SK-MEL-5 (cell line): ENCODE measurements around the gene CACNA1B. TPM values are rescaled to one million over a fixed set of nuclear protein-coding genes. Genes with fewer than 3 reads are reported as not detected.
"Not testable (repeated sequence)": the region's sequence is repeated elsewhere in the genome, so short reads cannot be mapped to it uniquely, and the experiment has no call there.

ENCODE experiments used
- DNase-seq: peaks from one replicate; pipeline ENCODE4 v3.0.0-alpha.2; 2016; ENCODE audit warnings: low read depth, low spot score
- in situ Hi-C: cut with HindIII; loops from 2 replicates; pipeline ENCODE4 v1.10.0; 2016; ENCODE audit warnings: low sequenced_read_pairs, high pct_unique_total_duplicates, low pct_unique_long_range_greater_than_20kb
- polyA plus RNA-seq, 2 experiments: library from polyadenylated mRNA; depleted of rRNA; stranded (reverse); fragments of >200 nt; gene quantifications; 2 replicates each; pipeline ENCODE4 v1.2.3, GENCODE V29; 2015
- total RNA-seq: library from RNA; depleted of rRNA; stranded (reverse); fragments of >200 nt; shearing (Covaris generic); gene quantifications from 2 replicates; pipeline ENCODE4 v1.2.3, GENCODE V29; 2014; rRNA removed

The CACNA1B gene
- 0.11 TPM in 2 replicates for total RNA-seq
- polyA plus RNA-seq (2015; cell fraction: cytosol; rRNA removed): 0.37 and 4.1 TPM in 2 replicates
- polyA plus RNA-seq (2015; cell fraction: nucleus; rRNA removed): 0.37 and 0.85 TPM in 2 replicates

DNA sequence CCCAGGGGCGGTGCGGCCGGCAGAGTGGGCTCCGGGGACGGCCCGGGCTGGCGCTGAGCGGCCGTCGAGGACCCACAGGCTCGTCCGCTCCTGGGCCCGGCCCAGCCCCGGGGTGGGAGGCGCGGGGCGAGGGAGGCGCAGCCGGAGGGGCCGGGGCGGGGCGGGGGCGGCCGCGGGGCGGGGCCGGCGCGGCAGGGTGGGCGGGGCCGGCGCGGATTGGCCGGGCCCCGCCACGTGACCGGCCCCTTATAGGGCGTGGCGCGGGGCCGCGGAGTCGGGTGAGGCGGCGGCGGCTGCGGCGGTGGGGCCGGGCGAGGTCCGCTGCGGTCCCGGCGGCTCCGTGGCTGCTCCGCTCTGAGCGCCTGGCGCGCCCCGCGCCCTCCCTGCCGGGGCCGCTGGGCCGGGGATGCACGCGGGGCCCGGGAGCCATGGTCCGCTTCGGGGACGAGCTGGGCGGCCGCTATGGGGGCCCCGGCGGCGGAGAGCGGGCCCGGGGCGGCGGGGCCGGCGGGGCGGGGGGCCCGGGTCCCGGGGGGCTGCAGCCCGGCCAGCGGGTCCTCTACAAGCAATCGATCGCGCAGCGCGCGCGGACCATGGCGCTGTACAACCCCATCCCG lies at the start of gene CACNA1B:
Gene CACNA1B, plus strand, starts transcription at position 277 of the 617 bp plus-strand sequence. Its CDS starts 152 bp downstream, at position 429.
- in situ Hi-C loops: not testable (repeated sequence)
- peak; percentile 18 for DNase-seq

DNA sequence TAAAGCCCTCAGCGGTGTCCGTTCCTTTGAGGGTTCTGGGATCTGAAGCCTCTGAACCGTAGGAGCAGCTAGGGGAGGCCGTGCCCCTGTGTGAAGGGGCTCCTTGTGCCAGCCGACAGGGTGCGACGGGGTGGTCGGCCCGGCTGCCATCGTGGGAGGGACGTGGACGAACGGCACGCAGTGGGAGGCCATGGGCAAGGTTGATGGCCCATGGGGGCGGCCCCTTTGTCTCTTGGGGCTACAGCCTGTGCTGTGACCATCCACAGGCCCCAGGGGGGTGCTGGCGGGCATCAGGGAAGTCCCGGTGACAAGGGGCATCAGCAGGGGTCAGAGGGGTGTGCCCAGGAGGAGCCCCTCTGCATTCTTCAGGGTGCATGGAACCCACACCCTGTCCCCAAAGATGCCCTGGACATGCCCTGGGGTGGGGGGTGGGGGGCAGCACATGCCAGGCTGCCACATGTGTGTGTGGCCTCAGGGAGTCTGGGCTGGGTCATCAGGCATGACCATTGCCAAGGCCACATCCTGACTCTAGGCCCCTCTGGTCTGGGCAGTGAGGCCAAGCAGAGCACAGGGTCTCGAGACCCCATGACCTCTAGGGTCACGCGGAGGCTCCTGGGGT lies 49.6 kb upstream of the CACNA1B start:
- no peak for DNase-seq
- in situ Hi-C loops: no loop called here

DNA sequence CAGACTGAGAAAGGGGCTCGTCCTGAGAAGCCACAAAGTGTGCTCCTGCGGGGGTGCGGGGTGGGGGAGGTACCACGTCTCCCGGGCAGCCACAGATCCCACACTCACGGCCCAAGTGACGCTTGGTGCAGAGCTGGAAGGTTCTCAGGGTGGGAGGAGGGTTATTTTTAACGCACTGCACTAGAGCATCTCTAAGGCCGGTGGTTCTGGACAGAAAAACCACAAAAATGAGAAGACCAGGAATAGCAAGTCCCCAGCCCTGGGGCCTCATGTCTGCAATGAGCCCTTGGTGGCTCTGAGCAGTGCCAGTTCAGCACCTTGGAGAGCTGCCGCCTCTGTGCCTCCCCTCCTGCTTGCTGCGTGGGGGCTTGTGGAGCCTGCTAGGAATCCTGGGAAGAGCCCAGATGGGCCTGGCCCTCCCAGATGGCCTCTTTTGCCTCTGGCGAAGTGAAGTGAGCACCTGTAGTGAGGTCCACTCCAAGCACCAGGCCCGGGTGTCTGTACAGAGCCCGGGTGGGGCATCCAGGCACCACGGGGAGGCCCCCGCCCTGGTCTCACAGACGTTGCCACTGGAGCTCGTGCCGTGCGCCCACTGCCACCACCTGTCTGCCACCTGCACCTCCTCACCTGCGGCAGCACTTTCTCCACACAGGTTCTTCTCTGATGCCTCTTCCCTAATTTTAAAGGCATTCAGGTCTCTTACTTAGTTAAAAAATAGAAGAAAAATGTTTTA lies 48.9 kb upstream of the CACNA1B start:
- in situ Hi-C loops: no loop called here
- no peak for DNase-seq

DNA sequence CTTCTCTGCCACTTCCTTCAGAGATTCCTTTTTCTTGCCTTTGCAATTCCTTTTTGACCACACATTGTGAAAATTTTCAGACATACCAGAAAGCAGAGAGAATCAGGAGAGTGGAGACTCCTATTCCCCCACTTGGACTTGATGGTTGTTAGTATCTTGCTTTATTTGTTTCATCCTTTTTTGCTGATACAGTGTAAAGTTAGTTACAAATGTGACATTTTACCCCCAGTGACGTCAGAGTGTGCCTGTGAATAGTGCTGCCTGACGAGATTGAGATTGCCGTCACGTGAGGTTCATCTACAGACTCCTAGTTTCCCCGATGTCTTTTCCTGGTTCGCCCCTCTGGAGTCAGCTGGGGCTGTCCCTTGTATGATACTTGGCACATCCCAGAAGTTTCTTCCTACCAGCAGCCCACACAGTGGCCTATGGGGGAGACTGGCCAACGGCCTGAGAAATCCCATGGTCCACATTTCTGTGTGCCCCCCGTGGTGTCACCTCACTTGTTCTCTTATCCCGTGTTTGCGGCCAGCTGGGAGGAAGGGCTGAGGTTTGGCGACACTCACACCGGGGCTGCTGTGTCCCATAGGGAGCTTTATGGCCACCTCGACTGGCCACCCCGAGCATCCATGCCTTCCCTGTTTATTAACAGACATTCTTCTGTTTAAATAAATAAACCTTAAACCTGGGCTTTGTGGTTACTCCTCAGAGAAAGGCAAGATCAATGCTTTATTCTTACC lies 48.2 kb upstream of the CACNA1B start:
- DNase-seq: no peak
- in situ Hi-C loops: no loop called here

DNA sequence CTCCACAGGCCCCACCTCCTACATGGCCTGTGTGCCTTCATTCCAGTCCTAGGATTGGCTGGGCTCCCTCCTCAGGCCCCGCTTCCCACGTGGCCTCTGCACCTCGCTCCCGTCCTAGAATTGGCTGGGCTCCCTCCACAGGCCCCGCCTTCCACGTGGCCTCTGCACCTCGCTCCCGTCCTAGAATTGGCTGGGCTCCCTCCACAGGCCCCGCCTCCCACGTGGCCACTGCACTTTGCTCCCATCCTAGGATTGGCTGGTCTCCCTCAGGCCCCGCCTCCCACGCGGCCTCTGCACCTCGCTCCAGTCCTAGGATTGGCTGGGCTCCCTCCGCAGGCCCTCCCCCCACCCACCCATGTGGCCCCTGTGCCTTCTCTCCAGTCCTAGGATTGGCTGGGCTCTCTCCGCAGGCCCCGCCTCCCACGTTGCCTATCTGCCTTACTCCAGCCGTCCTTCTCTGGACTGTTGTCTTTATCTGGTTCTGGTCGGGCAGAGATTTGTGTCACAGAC lies 45.3 kb upstream of the CACNA1B start:
- in situ Hi-C loops: no loop called here

DNA sequence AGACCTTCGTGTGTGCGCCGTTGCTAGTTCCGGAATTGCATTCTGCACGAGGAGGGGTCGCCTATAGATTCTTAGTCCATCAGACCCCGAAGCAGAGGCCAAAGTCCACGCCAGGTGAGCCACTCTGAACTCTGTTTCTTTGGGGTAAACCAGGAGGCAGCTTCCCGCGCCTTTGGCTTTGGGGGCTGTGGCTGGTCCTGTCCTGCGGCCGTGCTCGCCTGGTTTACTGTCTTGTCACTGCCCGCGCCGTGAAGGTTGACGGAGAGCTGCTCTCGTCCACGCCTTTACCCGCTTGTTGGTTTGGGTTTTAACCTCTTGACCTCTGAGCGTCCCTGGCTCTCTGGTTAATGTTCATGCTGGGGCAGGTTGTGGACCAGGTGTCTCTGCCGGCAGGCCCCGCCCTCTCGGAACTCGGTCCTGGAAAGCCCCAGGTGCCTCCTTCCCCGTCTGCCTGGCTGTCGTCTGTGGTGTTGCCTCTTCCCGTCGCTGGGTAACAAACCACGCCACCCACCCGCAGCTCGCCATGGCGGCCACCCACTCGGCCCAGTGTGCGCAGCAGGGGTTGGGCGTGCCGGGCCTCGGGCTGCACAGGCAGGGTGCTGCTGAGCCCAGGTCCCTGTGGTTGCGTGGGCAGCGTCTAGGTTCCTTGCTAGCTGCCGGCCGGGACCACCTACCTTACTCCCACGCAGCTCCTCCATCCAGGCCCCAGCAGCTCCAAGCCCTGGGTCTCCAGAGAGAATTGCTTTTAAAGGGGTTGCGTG lies 44.6 kb upstream of the CACNA1B start:
- in situ Hi-C loops: no loop called here
- DNase-seq: no peak

More for the DNA sequence above, 45.3 kb upstream of the CACNA1B start:
- DNase-seq: no peak

DNA sequence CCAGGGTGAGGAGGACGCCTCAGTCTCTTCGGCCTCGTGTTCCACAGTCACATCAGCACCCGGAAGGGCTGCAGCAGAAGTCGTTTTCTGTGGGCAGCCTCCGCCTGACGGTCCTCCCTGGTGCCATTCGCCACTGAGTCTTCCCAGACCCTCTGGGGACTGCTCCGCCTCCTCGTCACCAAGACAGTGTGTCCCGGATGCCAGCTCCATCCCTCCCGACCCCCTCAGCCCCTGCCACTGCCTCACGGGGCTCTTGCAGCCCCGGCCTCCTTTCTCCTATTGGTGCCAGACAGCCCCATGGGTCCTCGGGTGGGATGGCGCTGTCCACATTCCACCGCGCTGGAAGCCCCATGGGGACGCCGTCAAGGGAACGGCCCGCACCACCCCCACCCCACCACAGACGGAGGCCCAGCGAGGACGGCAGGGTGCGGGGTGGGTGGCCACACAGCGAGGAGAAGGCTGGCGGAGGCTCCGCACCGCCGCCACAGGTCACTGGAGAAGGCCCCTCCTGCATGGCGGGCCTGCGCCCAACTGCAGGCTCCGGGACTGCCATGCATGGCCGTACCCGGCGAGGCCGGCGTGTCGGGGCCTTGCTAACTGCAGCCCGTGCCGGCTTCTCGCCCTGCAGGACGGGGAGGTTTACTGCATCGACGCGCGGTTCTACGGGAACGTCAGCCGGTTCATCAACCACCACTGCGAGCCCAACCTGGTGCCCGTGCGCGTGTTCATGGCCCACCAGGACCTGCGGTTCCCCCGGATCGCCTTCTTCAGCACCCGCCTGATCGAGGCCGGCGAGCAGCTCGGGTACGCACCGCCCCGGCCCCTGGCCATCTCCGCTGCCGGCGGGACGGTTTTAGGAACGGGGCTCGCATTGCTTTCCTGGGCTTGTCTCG lies 43.6 kb upstream of the CACNA1B start:
- in situ Hi-C loops: no loop called here
- no peak for DNase-seq

DNA sequence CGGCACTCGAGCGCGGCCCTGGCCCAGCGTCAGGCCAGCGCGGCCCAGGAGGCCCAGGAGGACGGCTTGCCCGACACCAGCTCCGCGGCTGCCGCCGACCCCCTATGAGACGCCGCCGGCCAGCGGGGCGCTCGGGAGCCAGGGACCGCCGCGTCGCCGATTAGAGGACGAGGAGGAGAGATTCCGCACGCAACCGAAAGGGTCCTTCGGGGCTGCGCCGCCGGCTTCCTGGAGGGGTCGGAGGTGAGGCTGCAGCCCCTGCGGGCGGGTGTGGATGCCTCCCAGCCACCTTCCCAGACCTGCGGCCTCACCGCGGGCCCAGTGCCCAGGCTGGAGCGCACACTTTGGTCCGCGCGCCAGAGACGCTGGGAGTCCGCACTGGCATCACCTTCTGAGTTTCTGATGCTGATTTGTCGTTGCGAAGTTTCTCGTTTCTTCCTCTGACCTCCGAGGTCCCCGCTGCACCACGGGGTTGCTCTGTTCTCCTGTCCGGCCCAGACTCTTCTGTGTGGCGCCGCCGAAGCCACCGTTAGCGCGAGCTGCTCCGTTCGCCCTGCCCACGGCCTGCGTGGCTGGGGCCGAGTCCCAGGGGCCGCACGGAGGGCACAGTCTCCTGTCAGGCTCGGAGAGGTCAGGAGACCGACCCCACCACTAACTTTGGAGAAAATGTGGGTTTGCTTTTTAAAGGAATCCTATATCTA lies 42.6 kb upstream of the CACNA1B start:
- in situ Hi-C loops: no loop called here
- no peak for DNase-seq

DNA sequence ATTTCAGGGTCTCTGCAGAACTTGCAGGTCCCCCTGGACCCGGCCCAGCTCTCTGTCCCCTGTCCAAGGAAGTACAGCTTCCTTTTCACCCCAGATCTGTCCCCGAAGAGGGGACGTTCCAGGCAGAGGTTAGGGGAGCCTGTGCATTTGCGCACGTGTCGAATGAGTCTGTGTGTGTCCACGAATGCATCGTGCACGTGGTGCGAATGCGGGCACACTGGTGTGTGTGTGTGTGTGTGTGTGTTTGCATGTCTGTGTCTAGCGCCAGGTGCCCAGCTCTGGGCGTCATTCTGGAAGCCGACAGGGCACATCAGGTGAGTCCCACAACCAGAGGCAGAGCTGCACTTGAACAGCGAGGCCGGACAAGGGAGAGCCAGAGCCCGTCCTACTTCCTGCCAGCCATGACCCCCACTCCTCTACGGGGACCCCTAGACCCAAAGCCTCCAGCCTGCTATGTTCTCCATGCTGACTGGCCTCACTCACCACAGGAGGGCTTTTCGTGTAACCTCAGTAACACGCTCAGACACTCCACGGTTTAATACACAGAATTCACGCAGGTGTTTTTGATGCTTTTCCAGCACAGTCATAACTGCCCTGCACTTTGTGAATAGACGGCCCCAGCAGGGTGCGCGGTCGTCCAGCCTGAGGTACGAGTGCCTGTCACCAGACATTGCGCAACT lies 41.3 kb upstream of the CACNA1B start:
- in situ Hi-C loops: no loop called here
- no peak for DNase-seq

DNA sequence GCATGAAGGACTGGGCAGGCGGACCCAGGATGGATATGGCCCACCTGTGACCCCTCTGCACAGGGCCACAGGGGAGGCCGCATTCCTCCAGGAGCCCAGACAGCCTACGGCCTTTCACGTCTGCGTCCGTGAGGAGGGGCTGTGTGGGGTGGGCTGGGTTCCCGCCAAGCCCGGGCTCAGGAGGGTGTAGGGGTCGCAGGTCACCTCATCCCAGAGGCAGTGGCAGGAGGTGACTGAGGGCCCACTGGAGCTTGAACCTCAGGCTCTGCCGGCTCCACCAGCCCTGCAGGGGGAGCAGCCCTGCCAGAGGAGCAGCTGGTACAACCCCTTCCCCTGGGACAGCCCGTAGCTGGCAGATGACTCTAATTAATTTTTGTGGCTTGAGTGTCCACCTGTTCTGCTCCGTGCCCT lies 40.7 kb upstream of the CACNA1B start:
- no peak for DNase-seq
- in situ Hi-C loops: no loop called here

DNA sequence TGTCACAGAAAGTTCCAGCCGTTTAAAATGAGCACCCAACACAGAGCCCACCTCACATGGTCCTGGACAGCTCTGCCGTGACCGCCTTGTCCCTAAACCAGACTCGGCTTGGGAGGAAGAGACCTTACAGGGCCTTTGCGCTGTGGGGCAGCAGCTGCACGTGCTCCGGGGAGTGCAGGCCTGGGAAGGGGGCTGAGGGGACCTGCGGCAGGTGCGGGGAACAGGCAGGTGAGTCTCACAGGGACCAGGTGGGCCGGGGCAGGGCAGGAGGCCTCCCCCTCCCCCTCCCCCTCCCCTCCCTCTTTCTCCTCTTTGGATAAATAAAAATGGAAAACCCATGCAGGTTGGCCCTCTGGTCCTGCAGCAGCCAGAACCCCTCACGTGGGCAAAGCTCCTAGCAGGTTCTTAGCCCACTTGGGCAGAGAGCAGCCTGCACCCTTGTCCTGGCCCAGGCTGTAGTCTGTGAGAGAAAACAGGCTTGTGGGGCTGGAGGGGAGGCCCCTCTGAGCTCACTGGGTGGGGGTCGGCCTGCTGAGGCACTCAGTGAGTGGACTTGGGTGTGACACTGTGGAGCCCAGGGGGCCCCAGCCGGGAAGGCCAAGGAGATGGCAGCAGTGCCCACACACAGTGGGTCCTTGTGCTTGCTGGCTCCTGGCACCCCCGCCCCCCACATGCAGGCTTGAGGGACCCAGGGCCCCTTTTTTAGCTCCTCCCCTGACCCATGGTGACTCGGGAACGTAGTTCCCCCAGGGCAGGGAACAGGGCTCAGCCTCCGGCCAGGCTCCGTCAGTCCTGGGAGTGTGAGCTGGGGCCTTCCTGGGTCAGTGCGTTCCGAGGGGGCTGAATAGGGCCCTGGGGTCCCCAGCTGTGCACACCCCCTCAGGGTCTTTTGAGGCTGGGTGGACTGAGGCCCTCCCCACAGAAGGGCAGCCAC lies 40.0 kb upstream of the CACNA1B start:
- no peak for DNase-seq
- in situ Hi-C loops: no loop called here

DNA sequence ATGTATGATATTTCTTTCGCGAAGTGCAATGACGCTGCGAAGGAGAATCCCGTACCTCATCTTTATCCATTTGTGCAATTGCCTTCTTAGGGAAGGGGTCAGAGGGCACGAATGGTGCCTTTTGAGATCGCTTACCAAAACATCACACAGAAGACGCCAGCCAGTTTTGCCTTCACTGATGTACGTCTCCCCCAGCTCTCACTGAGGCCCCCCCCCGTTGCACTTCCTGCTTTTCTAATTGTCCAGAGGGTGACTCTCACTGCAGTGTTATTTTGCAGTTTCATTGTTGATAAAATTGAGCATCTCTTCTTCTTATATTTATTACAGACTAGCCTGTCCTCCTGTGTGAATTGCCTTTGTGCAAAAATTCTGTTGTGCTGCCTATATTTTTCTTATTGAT lies 39.0 kb upstream of the CACNA1B start:
- DNase-seq: no peak
- in situ Hi-C loops: no loop called here

DNA sequence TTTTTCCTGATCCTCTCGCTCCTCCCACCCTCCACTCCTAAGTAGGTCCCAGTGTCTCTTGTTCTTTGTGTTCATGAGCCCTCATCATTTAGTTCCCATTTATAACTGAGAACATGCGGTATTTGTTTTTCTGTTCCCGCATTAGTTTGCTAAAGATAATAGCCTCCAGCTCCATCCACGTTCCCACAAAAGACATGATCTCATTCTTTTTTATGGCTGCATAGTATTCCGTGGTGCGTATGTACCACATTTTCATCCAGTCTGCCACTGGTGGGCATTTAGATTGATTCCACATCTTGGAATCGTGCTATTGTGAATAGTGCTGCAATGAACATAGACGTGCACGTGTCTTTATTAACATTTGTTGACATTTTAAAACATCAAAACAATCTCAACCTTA lies 34.2 kb upstream of the CACNA1B start:
- DNase-seq: no peak
- in situ Hi-C loops: no loop called here

DNA sequence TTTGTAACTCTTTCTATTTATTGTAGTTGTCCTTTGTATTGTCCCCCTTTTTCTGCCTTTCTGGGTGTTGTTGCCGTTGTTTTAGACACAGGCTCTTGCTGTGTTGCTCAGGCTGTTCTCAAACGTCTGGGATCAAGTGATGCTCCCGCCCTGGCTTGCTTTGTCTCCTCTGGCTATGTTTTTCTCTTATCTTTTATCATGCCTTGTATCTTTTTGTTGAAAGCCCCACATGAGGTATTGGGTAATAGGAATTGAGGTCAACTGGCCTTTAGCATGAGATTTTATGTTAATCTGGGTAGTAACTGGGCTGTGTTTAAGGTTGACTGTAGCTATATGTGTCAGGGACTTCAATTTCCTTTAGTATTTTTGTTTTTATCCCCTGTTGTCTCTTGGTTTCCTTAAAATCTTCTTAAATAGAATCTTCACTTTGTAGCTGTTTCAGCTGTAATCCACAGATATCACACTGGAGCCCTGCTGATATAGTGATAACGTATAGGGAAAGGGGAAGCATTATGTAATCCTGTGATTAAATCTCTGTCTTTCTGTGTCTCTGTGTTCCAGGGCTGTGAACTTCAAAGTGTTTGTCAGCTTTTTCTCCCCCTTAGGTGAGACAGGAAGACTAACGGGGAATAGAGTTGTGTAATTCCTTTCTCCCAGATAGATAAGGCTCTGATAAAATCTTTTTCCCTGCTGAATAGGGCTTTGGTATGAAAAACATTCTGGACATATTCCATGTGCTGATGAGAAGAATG lies 25.9 kb upstream of the CACNA1B start:
- in situ Hi-C loops: no loop called here

More for the DNA sequence above, 25.9 kb upstream of the CACNA1B start:
- DNase-seq: no peak
